Thoracic aorta (tissue), 2 donors: ENCODE results near the gene NR2F6. TPM values are rescaled to one million over a fixed set of nuclear protein-coding genes. Genes with fewer than 3 reads are reported as not detected.

Source experiments
- ATAC-seq: fragments of 150-250 bp; one replicate; pipeline ENCODE4 v1.8.0; 2017; ENCODE audit warnings: low read depth; ENCODE audit not compliant: insufficient number of reproducible peaks, low FRiP score
- DNase-seq: peaks from one replicate; pipeline ENCODE4 v3.0.0-alpha.2; 2020; ENCODE audit warnings: low spot score
- H3K27ac ChIP-seq, 2 donors: fragments of 200-600 bp; sonication (generic); 1 replicate in 1 of 2; 2 replicates in 1 of 2; pipeline ENCODE4 v1.5.1; 2016; ENCODE audit warnings: mild to moderate bottlenecking in 2 of 2, moderate library complexity in 2 of 2
- H3K27me3 ChIP-seq: fragments of 200-600 bp; sonication (generic); replicated peaks from 2 replicates; pipeline ENCODE4 v1.6.0; 2016; ENCODE audit warnings: mild to moderate bottlenecking; ENCODE audit not compliant: insufficient read depth
- H3K36me3 ChIP-seq: fragments of 200-600 bp; sonication (generic); one replicate; pipeline ENCODE4 v1.5.1; 2016
- H3K4me1 ChIP-seq, 2 donors: fragments of 200-600 bp; sonication (generic); 1 replicate in 1 of 2; 2 replicates in 1 of 2; pipeline versions ENCODE4 v1.5.1 to v1.6.0; 2016; ENCODE audit warnings: low read depth in 2 of 2, mild to moderate bottlenecking in 1 of 2; ENCODE audit not compliant: control insufficient read depth in 1 of 2
- H3K4me3 ChIP-seq: fragments of 200-600 bp; sonication (generic); 2 replicates; pipeline ENCODE4 v1.5.1; 2016; ENCODE audit warnings: mild to moderate bottlenecking
- H3K9me3 ChIP-seq: fragments of 200-600 bp; sonication (generic); 2 replicates; pipeline ENCODE4 v1.5.1; 2016
- CTCF ChIP-seq: fragments of 200-600 bp; sonication (generic); IDR thresholded peaks from one replicate; pipeline ENCODE4 v1.5.1; 2019; ENCODE audit warnings: antibody characterized with exemption
- total RNA-seq, 2 donors: library from RNA; depleted of rRNA; stranded (reverse); fragments of >200 nt; gene quantifications; one replicate each; pipeline versions ENCODE4 v1.1.0 to v1.2.3, GENCODE V29; 2016

NR2F6 gene
- total RNA-seq, 2 donors from 2014 or later, result 42.0 to 68.1 TPM

DNA sequence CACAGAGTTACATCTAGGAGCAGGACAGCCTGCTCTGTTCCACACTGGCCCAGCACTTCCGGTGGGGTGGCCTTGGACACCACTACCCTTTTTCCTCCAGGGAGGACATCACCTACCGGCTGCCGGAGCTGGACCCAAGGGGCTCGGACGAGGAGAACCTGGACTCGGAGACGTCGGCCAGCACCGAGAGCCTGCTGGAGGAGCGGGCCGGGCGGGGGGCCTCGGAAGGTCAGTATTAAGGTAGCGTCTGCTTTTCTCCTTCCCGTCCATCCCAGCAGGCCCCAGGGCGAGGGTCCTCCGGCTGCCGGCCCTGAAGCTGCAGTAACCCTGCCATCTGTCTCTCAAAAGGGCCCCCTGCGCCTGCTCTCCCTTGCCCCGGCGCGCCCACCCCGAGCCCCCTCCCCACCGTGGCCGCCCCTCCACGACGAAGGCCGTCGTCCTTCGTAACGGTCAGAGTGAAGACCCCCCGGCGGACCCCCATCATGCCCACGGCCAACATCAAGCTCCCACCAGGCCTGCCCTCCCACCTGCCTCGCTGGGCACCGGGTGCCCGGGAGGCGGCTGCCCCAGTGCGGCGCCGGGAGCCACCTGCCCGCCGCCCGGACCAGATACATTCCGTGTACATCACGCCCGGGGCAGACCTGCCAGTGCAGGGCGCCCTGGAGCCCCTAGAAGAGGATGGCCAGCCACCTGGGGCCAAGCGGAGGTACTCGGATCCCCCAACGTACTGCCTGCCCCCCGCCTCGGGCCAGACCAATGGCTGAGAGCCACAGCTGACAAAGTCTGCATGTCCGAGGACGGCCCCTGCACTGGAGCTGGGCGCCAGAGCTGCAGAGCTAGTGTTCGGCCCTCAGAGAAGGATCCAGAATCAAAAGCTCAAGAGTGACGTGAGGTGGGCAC is 33.9 kb downstream of the NR2F6 start:
- no peak for TF ChIP-seq CTCF
- DNase-seq (no peak), ATAC-seq (no peak)
- Histone ChIP-seq H3K27me3 (no peaks in the 10 kb centered on the region), H3K27ac (no peak overlapping the region), H3K4me3 (no peak overlapping the region), H3K4me1 (peaks cover 3 to 14% of the 10 kb centered on the region in 2 donors), H3K36me3 (peaks cover 22% of the 10 kb centered on the region), H3K9me3 (no peaks in the 10 kb centered on the region)

DNA sequence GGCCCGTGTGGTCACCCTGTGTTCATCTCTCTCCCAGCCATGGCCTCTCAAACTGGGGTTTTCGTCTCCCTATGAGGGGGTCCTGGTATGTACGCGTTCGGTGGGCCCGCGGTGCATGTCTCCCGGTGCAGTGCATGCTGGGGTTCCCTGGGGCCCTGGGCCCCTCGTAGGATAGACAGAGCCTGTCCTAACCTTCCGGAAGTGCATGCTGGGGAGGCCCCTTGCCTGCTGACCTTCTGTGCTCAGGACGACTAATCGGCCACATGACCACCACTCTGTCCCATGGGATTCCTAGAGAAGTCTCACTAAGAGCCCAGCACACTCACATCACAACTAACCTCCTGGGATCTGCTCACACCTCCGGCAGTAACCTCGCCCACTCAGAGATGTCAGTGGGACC is 35.4 kb downstream of the NR2F6 start:
- Histone ChIP-seq H3K4me3 (no peak overlapping the region), H3K27me3 (no peaks in the 10 kb centered on the region), H3K4me1 (peaks cover 0 to 6% of the 10 kb centered on the region in 2 donors), H3K27ac (no peak overlapping the region), H3K36me3 (peaks cover 35% of the 10 kb centered on the region), H3K9me3 (no peaks in the 10 kb centered on the region)
- DNase-seq (no peak), ATAC-seq (no peak)
- TF ChIP-seq CTCF, result no peak

DNA sequence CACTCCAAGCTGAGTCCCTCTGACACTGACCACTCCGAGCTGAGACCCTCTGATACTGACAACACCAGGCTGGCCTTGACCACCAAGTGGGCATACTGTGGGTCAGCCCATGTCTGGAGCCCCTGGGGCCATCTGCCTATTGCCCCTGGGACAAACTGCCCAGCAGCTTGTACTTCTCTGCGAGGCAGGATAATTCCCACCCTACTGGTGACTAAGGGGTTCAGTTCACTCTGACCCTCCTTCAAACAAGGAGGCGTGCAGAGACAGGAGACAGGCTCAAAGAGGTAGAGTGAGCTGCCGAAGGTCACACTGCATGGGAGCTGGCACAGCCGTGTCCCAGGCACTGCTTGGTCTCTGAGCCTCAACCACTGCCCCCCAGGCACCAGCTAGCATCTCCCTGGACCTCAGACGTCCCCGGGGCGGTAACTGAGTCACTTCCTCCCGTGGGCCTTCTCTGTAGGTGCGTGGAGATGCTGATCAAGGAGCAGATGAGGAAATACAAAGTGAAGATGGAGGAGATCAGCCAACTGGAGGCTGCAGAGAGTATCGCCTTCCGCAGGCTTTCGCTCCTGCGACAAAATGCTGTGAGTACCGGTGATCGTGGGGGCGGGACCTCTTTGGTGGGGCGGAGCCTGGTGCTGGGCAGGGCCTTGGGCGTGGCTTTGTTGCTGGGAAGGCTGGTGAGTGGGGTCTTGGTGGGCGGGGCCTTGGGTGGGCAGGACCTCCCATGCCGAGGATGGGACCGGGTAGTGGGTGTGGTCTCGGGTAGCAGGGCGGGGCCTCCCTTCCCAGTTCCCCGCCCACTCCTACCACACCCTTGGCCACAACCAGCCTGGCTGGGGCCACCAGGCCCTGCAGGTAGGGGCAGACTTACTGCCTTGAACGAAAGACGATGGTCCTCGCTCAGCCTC is 36.3 kb downstream of the NR2F6 start:
- H3K27me3 ChIP-seq, result no peaks in the 10 kb centered on the region
- H3K27ac ChIP-seq, result no peak overlapping the region
- no peaks in the 10 kb centered on the region for H3K9me3 ChIP-seq
- no peak for TF ChIP-seq CTCF
- peaks cover 0 to under 1% of the 10 kb centered on the region in 2 donors for H3K4me1 ChIP-seq
- H3K4me3 ChIP-seq, result no peak overlapping the region
- ATAC-seq, result no peak
- peaks cover 35% of the 10 kb centered on the region for H3K36me3 ChIP-seq
- DNase-seq, result no peak

GRCh38 chr19:17206736-17207581 is 38.8 kb downstream of the NR2F6 start:
- H3K9me3 ChIP-seq, result no peaks in the 10 kb centered on the region
- no peaks in the 10 kb centered on the region for H3K4me1 ChIP-seq
- DNase-seq (no peak), ATAC-seq (no peak)
- H3K27me3 ChIP-seq, result no peaks in the 10 kb centered on the region
- TF ChIP-seq CTCF, result no peak
- no peak overlapping the region for H3K27ac ChIP-seq
- peaks cover 47% of the 10 kb centered on the region for H3K36me3 ChIP-seq
- H3K4me3 ChIP-seq, result no peak overlapping the region
